Liver (tissue), 9 donors: ENCODE data around the gene LYST. TPM values are rescaled to one million over a fixed set of nuclear protein-coding genes. Genes with fewer than 3 reads are reported as not detected.

Source experiments
- DNase-seq: peaks from one replicate; pipeline ENCODE4 v3.0.0-alpha.2; 2017; ENCODE audit warnings: low spot score
- H3K27ac ChIP-seq, 2 donors: one replicate each; pipeline ENCODE4 v1.7.0; 2013; ENCODE audit warnings: inconsistent platforms in 2 of 2, low read length in 2 of 2, control low read depth in 1 of 2, low read depth in 1 of 2, mild to moderate bottlenecking in 1 of 2
- H3K27me3 ChIP-seq, 4 donors: one replicate each; pipeline versions ENCODE4 v1.6.1 to v1.7.0; 2013; ENCODE audit warnings: low read length in 3 of 4, inconsistent platforms in 1 of 4, mild to moderate bottlenecking in 1 of 4, moderate library complexity in 1 of 4; ENCODE audit not compliant: control insufficient read depth in 4 of 4, insufficient read depth in 4 of 4
- H3K36me3 ChIP-seq, 4 donors: one replicate each; pipeline versions ENCODE4 v1.6.1 to v1.7.0; 2013; ENCODE audit warnings: low read length in 3 of 4, mild to moderate bottlenecking in 3 of 4, low read depth in 1 of 4, moderate library complexity in 1 of 4; ENCODE audit not compliant: control insufficient read depth in 4 of 4, insufficient read depth in 3 of 4
- H3K4me1 ChIP-seq, 4 donors: one replicate each; pipeline versions ENCODE4 v1.6.1 to v1.7.0; 2013; ENCODE audit warnings: low read length in 3 of 4, mild to moderate bottlenecking in 3 of 4, moderate library complexity in 1 of 4; ENCODE audit not compliant: control insufficient read depth in 4 of 4, insufficient read depth in 4 of 4
- H3K4me3 ChIP-seq, 3 donors: one replicate each; pipeline versions ENCODE4 v1.6.1 to v1.7.0; 2013; ENCODE audit warnings: low read length in 3 of 3, control low read depth in 1 of 3, low read depth in 1 of 3, mild to moderate bottlenecking in 1 of 3
- H3K9ac ChIP-seq, 2 donors: one replicate each; pipeline ENCODE4 v1.7.0; 2013; ENCODE audit warnings: low read length in 2 of 2, mild to moderate bottlenecking in 2 of 2, moderate library complexity in 2 of 2, control low read depth in 1 of 2, low read depth in 1 of 2
- H3K9me3 ChIP-seq, 4 donors: one replicate each; pipeline versions ENCODE4 v1.6.1 to v1.7.0; 2013; ENCODE audit warnings: low read length in 3 of 4; ENCODE audit not compliant: control insufficient read depth in 4 of 4
- ATF3 ChIP-seq: IDR thresholded peaks from 2 replicates; pipeline ENCODE4 v1.6.1; 2016; ENCODE audit warnings: antibody characterized with exemption
- CTCF ChIP-seq: fragments of 150-350 bp; IDR thresholded peaks from 2 replicates; pipeline ENCODE4 v1.5.1; 2017; ENCODE audit warnings: improper control_type of control experiment, low read depth, low read length; ENCODE audit not compliant: missing input control
- EGR1 ChIP-seq, 2 donors: IDR thresholded peaks; 2 replicates each; pipeline ENCODE4 v1.6.1; 2016 to 2018; ENCODE audit warnings: antibody characterized with exemption in 2 of 2, low read depth in 2 of 2
- FOXA1 ChIP-seq: IDR thresholded peaks from 2 replicates; pipeline ENCODE4 v1.6.1; 2016; ENCODE audit warnings: antibody characterized with exemption
- FOXA2 ChIP-seq: IDR thresholded peaks from 2 replicates; pipeline ENCODE4 v1.6.1; 2016; ENCODE audit warnings: antibody characterized with exemption
- GABPA ChIP-seq, 2 donors: IDR thresholded peaks in 1 of 2; conservative IDR thresholded peaks in 1 of 2; 2 replicates each; pipeline ENCODE4 v1.6.1; 2016; ENCODE audit warnings: antibody characterized with exemption in 2 of 2, mild to moderate bottlenecking in 1 of 2, moderate library complexity in 1 of 2
- HNF4A ChIP-seq, 2 donors: conservative IDR thresholded peaks; 2 replicates each; pipeline ENCODE4 v1.6.1; 2016; ENCODE audit warnings: antibody characterized with exemption in 2 of 2, mild to moderate bottlenecking in 2 of 2
- HNF4G ChIP-seq: IDR thresholded peaks from 2 replicates; pipeline ENCODE4 v1.6.1; 2016; ENCODE audit warnings: antibody characterized with exemption
- JUND ChIP-seq, 2 donors: IDR thresholded peaks; 2 replicates each; pipeline ENCODE4 v1.6.1; 2016; ENCODE audit warnings: antibody characterized with exemption in 2 of 2
- MAX ChIP-seq: IDR thresholded peaks from 2 replicates; pipeline ENCODE4 v1.6.1; 2016; ENCODE audit warnings: antibody characterized with exemption
- NR2F2 ChIP-seq: IDR thresholded peaks from 2 replicates; pipeline ENCODE4 v1.6.1; 2016; ENCODE audit warnings: antibody characterized with exemption
- RAD21 ChIP-seq, 2 donors: IDR thresholded peaks; 2 replicates each; pipeline ENCODE4 v1.6.1; 2016; ENCODE audit warnings: antibody characterized with exemption in 2 of 2, mild to moderate bottlenecking in 2 of 2
- RXRA ChIP-seq, 2 donors: IDR thresholded peaks; 2 replicates each; pipeline ENCODE4 v1.6.1; 2017 to 2018; ENCODE audit warnings: antibody characterized with exemption in 2 of 2, mild to moderate bottlenecking in 1 of 2
- SP1 ChIP-seq: IDR thresholded peaks from 2 replicates; pipeline ENCODE4 v1.6.1; 2018; ENCODE audit warnings: antibody characterized with exemption, mild to moderate bottlenecking
- TAF1 ChIP-seq: conservative IDR thresholded peaks from 2 replicates; pipeline ENCODE4 v1.6.1; 2016; ENCODE audit warnings: antibody characterized with exemption, mild to moderate bottlenecking
- YY1 ChIP-seq: IDR thresholded peaks from 2 replicates; pipeline ENCODE4 v1.6.1; 2016; ENCODE audit warnings: antibody characterized with exemption, mild to moderate bottlenecking
- WGBS: extraction: QIAGEN DNeasy Blood & Tissue Kit; methylation state at CpG from one replicate; pipeline ENCODE4 v1.1.7; 2013; 5-methylcytosine and 5-hydroxymethylcytosine counted together
- polyA plus RNA-seq, 2 donors: library from polyadenylated mRNA; stranded (reverse) in 1 of 2; unstranded in 1 of 2; fragments of 200-250 nt in 1 of 2; fragments of >200 nt in 1 of 2; fragmentation: Nextera tagmentation in 1 of 2; extraction: Ambion mirVana in 1 of 2; gene quantifications; one replicate each; pipeline versions ENCODE4 v1.2.1 to v1.2.3, GENCODE V29; 2013 to 2015
- total RNA-seq, 2 donors: library from RNA; depleted of rRNA; stranded (reverse); fragments of >200 nt; gene quantifications; one replicate each; pipeline ENCODE4 v1.2.3, GENCODE V29; 2014
- TF ChIP-seq, protein P1 (sequence below): IDR thresholded peaks from 2 replicates; pipeline ENCODE4 v1.6.1; 2016; ENCODE audit warnings: antibody characterized with exemption
- TF ChIP-seq, protein P2 (sequence below): IDR thresholded peaks from 2 replicates; pipeline ENCODE4 v1.6.1; 2016; ENCODE audit warnings: antibody characterized with exemption, mild to moderate bottlenecking
- donor health status: healthy.
- donor health status: healthy.
- donor health status: healthy.
- donor health status: healthy.
- donor health status: healthy.

LYST gene
- total and polyA plus RNA-seq, 4 donors: 3.4 to 45.9 (median 14.2) TPM

- Histone ChIP-seq H3K4me1 (no peaks in the 10 kb centered on the region), H3K36me3 (no peaks in the 10 kb centered on the region), H3K4me3 (no peak overlapping the region), H3K9me3 (no peaks in the 10 kb centered on the region), H3K27ac (no peak overlapping the region), H3K27me3 (no peaks in the 10 kb centered on the region), H3K9ac (no peak overlapping the region)
- no peak for DNase-seq
- WGBS: 89% methylated on average over 5 of the region's 5 CpGs
- TF ChIP-seq, protein P1, sequence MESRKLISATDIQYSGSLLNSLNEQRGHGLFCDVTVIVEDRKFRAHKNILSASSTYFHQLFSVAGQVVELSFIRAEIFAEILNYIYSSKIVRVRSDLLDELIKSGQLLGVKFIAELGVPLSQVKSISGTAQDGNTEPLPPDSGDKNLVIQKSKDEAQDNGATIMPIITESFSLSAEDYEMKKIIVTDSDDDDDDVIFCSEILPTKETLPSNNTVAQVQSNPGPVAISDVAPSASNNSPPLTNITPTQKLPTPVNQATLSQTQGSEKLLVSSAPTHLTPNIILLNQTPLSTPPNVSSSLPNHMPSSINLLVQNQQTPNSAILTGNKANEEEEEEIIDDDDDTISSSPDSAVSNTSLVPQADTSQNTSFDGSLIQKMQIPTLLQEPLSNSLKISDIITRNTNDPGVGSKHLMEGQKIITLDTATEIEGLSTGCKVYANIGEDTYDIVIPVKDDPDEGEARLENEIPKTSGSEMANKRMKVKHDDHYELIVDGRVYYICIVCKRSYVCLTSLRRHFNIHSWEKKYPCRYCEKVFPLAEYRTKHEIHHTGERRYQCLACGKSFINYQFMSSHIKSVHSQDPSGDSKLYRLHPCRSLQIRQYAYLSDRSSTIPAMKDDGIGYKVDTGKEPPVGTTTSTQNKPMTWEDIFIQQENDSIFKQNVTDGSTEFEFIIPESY: no peak
- TF ChIP-seq FOXA2 (no peak), NR2F2 (no peak), YY1 (no peak), GABPA (IDR thresholded peaks at IDR 0.05 in 1 of 2, conservative IDR thresholded peaks at IDR 0.05 in 1 of 2) (no peak), SP1 (no peak), TAF1 (no peak), RXRA (IDR thresholded peaks at IDR 0.05) (no peak), ATF3 (no peak), RAD21 (IDR thresholded peaks at IDR 0.05) (no peak), HNF4G (no peak), JUND (IDR thresholded peaks at IDR 0.05) (no peak), MAX (no peak), EGR1 (IDR thresholded peaks at IDR 0.05; ENCODE audit: low read depth in 2 of 2) (no peak), FOXA1 (no peak), CTCF (no peak), HNF4A (conservative IDR thresholded peaks at IDR 0.05) (no peak)
- TF ChIP-seq, protein P2, sequence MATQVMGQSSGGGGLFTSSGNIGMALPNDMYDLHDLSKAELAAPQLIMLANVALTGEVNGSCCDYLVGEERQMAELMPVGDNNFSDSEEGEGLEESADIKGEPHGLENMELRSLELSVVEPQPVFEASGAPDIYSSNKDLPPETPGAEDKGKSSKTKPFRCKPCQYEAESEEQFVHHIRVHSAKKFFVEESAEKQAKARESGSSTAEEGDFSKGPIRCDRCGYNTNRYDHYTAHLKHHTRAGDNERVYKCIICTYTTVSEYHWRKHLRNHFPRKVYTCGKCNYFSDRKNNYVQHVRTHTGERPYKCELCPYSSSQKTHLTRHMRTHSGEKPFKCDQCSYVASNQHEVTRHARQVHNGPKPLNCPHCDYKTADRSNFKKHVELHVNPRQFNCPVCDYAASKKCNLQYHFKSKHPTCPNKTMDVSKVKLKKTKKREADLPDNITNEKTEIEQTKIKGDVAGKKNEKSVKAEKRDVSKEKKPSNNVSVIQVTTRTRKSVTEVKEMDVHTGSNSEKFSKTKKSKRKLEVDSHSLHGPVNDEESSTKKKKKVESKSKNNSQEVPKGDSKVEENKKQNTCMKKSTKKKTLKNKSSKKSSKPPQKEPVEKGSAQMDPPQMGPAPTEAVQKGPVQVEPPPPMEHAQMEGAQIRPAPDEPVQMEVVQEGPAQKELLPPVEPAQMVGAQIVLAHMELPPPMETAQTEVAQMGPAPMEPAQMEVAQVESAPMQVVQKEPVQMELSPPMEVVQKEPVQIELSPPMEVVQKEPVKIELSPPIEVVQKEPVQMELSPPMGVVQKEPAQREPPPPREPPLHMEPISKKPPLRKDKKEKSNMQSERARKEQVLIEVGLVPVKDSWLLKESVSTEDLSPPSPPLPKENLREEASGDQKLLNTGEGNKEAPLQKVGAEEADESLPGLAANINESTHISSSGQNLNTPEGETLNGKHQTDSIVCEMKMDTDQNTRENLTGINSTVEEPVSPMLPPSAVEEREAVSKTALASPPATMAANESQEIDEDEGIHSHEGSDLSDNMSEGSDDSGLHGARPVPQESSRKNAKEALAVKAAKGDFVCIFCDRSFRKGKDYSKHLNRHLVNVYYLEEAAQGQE: no peak
These were observed 44.6 kb upstream of the LYST start for GRCh38 chr1:235911300-235911662.
